ENCODE measurements around the gene SHD.

Gene SHD

GRCh38 chr19:4260613-4261191 lies 18.4 kb upstream of the SHD start:
- Histone ChIP-seq H3K9me3 (ENCODE audit: control insufficient read depth, low read length) (no peaks in the 10 kb centered on the region), H3K79me2 (peaks cover 3% of the 10 kb centered on the region), H3K27ac (no peak overlapping the region), H3K9ac (no peak overlapping the region), H3K4me3 (ENCODE audit: low read depth, low read length) (no peak overlapping the region), H3K36me3 (ENCODE audit: control insufficient read depth, insufficient read depth, low read length) (no peaks in the 10 kb centered on the region), H3K4me2 (ENCODE audit: low read length) (no peak overlapping the region), H3K4me1 (no peaks in the 10 kb centered on the region), H2AFZ (no peak overlapping the region), H3K27me3 (ENCODE audit: control insufficient read depth, insufficient read depth, low read length) (no peaks in the 10 kb centered on the region)
- no peak for TF ChIP-seq CTCF (IDR thresholded peaks at IDR 0.05)

GRCh38 chr19:4264812-4265211 lies 14.3 kb upstream of the SHD start:
- Histone ChIP-seq H3K27me3 (ENCODE audit: control insufficient read depth, insufficient read depth, low read length) (no peaks in the 10 kb centered on the region), H3K36me3 (ENCODE audit: control insufficient read depth, insufficient read depth, low read length) (no peaks in the 10 kb centered on the region), H3K4me1 (no peaks in the 10 kb centered on the region), H3K27ac (no peak overlapping the region), H2AFZ (no peak overlapping the region), H3K4me3 (ENCODE audit: low read depth, low read length) (no peak overlapping the region), H3K9ac (no peak overlapping the region), H3K9me3 (ENCODE audit: control insufficient read depth, low read length) (no peaks in the 10 kb centered on the region), H3K4me2 (ENCODE audit: low read length) (no peak overlapping the region), H3K79me2 (no peaks in the 10 kb centered on the region)
- TF ChIP-seq CTCF (IDR thresholded peaks at IDR 0.05), result no peak

GRCh38 chr19:4266253-4267000 lies 12.6 kb upstream of the SHD start:
- H3K27ac ChIP-seq, result no peak overlapping the region
- no peak overlapping the region for H3K4me3 ChIP-seq (ENCODE audit: low read depth, low read length)
- no peak overlapping the region for H3K4me2 ChIP-seq (ENCODE audit: low read length)
- no peak overlapping the region for H3K9ac ChIP-seq
- H3K79me2 ChIP-seq, result no peaks in the 10 kb centered on the region
- H3K4me1 ChIP-seq, result no peaks in the 10 kb centered on the region
- no peaks in the 10 kb centered on the region for H3K27me3 ChIP-seq (ENCODE audit: control insufficient read depth, insufficient read depth, low read length)
- no peak overlapping the region for H2AFZ ChIP-seq
- H3K9me3 ChIP-seq (ENCODE audit: control insufficient read depth, low read length), result no peaks in the 10 kb centered on the region
- no peak for TF ChIP-seq CTCF (IDR thresholded peaks at IDR 0.05)
- H3K36me3 ChIP-seq (ENCODE audit: control insufficient read depth, insufficient read depth, low read length), result no peaks in the 10 kb centered on the region

- Histone ChIP-seq H3K4me2 (ENCODE audit: low read length) (no peak overlapping the region), H3K27ac (no peak overlapping the region), H3K9me3 (ENCODE audit: control insufficient read depth, low read length) (no peaks in the 10 kb centered on the region), H3K9ac (no peak overlapping the region), H3K4me3 (ENCODE audit: low read depth, low read length) (no peak overlapping the region), H3K27me3 (ENCODE audit: control insufficient read depth, insufficient read depth, low read length) (no peaks in the 10 kb centered on the region), H3K4me1 (no peaks in the 10 kb centered on the region), H3K79me2 (no peaks in the 10 kb centered on the region), H2AFZ (no peak overlapping the region), H3K36me3 (ENCODE audit: control insufficient read depth, insufficient read depth, low read length) (no peaks in the 10 kb centered on the region)
- TF ChIP-seq CTCF (IDR thresholded peaks at IDR 0.05), result peak; percentile 89
Measured at GRCh38 chr19:4267101-4267900, 11.8 kb upstream of the SHD start.
